Retina (tissue), 1 donor: ENCODE results near the gene IRAK2.
"Not testable (repeated sequence)": the region's sequence is repeated elsewhere in the genome, so short reads cannot be mapped to it uniquely, and the experiment has no call there.

ENCODE experiments used
- DNase-seq: peaks from one replicate; pipeline ENCODE4 v3.0.0-alpha.2; 2016

IRAK2 gene

DNA sequence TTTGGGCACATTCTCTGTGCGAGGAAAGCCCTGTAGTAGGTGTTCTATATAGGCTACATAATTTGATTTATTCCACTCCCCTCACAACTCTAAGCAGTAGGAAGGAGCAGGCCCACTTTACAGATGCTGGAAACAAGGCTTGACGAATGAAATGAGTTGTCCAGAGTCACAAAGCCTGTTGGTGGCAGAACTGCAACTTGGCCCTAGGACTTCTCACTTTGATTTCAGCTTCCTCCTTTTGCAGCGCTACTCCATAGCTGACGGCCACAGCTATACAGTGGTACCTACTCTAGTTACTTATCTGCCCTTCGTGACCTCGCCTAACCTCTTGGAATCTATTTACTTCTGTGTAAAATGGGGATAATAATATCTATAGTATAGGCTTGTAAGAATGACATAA, 2.5 kb upstream of the IRAK2 start:
- DNase-seq: no peak

GRCh38 chr3:10164201-10164545, 546 bp upstream of the IRAK2 start:
- DNase-seq: not testable (repeated sequence)

- no peak for DNase-seq
Observed at GRCh38 chr3:10166213-10166604, 1.5 kb downstream of the IRAK2 start.

DNA sequence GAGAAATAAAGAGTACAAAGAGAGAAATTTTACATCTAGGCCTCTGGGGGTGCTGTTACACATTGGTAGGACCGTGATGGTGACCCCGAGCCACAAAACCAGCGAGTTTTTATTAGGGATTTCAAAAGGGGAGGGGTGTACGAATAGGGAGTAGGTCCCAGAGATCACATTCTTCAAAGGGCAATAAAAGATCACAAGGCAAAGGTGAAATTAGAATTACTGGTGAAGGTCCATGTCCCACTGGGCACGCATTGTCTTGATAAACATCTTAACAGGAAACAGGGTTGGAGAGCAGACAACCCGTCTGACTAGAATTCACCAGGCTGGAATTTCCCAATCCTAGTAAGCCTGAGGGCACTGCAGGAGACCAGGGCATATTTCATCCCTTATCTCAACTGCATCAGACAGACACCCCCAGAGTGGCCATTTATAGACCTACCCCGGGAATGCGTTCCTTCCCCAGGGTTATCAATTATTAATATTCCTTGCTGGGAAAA, 4.3 kb downstream of the IRAK2 start:
- DNase-seq: no peak

DNA sequence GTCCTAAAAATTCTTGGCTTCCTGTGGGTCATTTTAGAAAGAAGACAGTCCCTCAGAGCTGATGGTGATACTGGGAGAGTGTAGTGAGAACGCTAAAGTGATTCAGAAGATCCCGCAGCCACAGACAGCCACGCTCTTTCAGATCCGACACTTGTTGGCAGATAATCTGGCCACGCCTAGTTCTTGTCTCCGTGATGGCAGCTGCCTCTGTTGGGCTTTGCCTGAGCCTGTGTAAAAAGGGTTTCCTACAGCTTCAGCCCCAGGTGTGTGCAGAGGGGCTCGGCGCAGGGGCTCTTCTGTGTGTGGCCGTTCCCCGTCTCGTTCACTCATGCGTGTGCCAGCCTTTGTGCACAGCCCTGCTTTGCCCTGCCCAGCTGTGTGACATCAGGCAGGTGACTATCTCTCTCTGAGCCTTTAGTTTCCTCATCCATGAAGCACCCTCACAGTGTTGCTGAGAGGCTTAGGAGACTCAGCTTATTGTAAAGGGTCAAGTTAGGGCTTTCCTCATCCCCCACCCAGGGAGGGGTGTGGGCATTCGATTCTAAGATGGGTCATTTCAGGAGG, 6.3 kb downstream of the IRAK2 start:
- DNase-seq: no peak

DNA sequence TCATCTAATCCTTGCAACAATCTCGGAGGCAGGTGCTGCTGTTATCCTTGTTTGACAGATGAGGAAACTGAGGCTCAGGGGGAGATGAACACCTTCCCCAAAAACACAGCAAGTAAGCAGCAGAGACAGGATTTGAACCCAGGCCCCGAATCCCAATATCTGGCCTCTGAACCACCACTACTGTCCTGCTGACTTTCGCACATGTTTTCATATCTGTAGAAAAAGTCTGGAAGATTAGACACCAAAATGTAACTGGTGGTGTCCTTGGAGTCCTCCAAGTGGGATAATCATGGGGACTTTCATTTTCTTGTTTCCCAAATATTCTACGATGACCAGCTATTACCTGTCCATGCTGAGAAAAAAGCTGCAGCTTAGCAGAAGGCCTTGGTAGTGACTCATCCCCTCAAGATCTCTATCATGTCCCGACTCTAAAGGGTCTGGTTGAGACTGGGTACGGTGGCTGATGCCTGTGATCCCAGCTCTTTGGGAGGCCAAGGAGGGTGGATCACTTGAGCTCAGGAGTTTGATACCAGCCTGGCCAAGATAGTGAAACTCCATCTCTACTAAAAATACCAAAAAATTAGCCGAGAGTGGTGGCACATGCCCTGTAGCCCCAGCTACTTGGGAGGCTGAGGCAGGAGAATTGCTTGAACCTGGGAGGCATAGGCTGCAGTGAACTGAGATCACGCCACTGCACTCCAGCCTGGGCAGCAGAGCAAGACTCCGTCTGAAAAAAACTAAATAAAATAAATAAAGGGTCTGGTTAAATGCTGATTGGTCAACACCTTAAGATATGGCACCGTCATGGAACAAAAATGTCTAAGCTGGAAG, 8.6 kb downstream of the IRAK2 start:
- DNase-seq: no peak

- no peak for DNase-seq
Observed at GRCh38 chr3:10173926-10174435, 9.3 kb downstream of the IRAK2 start.

DNA sequence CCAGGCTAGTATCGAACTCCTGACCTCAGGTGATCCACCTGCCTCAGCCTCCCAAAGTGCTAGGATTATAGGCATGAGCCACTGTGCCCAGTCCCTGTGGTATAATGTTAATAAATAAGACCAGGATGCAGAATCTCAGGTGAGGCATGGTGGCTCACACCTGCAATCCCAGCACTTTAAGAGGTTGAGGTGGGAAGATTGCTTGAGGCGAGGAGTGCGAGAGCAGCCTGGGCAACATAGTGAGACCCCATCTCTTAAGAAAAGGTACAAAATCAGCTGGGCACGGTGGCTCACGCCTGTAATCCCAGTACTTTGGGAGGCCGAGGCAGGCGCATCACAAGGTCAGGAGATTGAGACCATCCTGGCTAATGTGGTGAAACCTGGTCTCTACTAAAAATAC, 10.6 kb downstream of the IRAK2 start:
- not testable (repeated sequence) for DNase-seq

DNA sequence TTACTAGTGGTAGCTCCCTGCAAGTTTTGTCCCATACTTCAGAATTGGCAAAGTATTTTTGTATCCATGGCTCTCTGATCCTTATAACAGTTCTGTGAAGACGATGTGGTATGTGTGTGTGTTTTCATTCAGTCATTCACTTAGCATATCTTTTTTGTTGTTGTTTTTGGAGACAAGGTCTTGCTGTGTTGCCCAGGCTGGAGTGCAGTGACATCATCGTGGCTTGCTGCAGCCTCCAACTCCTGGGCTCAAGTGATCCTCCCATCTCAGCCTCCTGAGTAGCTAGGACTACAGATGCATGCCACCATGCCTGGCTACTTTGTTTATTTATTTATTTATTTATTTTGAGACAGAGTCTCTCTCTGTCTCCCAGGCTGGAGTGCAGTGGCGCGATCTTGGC, 11.4 kb downstream of the IRAK2 start:
- DNase-seq: not testable (repeated sequence)

DNA sequence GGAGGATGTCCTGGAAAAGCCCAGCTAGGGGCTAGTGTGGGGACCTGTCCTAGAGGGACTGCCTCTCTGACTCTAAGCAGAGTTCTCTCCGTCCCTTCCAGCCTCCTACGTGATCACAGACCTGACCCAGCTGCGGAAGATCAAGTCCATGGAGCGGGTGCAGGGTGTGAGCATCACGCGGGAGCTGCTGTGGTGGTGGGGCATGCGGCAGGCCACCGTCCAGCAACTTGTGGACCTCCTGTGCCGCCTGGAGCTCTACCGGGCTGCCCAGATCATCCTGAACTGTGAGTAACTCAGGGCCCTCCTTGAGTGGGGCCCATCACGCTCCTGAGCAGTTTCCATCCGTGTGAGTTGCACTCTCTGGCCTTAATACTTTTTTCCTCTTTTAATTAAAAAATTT, 13.0 kb downstream of the IRAK2 start:
- no peak for DNase-seq

DNA sequence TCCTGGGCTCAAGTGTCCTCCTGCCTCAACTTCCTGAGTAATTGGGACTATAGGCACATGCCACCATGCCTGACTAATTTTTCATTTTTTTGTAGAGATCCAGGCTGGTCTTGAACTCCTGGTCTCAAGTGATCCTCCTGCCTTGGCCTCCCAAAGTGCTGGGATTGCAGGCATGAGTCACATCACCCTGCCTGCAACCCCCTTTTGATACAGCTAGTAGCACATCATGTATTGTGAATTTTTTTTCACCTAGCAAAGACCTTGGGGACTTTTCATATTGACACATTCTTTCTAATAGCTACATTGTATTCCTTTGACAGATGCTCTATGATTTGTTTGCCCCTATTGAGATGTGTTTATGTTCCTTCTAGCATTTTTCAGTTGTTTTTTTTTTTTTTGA, 14.2 kb downstream of the IRAK2 start:
- DNase-seq: no peak

DNA sequence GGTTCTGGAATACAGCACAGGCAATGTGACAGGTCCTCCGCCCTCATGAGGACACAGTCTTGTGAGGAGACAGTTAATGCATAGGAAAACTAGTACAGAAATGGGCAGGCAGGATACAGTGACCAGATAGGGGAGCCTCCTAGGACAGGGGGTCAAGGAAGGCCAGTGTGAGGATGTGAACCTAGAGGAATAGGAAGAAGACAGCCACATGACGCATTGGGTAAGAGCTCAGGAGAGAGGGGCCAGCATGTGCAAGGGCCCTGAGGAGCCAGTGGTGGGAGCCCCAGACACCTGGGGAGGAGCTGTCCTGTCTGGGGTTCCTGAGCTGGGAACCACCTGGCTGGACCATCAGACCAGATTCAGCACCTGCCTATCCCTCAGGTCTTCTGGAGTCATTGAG, 15.6 kb downstream of the IRAK2 start:
- DNase-seq: no peak

DNA sequence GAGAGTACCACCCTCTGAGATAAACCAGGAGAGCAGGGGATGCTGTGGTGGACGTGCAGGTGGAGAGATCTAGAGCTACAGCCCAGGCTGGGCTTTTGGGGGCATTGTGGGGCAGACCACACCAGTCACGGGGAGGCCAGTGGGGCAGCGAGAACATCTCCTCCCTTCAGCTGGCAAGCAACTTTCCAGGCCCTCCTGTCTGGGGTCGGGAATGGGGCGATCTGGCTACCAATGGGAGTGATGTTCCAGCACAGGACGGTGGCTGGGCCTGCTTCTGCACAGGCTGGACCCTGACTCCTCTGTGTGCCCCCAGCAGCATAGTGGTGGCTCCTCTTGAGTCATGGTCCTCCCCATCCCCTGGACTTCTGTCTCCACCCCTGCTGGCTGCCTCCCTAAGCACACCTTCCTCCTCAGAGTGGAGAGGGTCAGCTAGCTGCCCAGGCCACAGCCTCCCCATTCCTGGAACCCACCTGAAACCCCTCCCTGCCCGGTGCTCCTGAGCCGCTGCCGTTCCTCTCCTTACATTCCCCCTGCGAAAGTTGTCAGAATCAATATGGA, 16.1 kb downstream of the IRAK2 start:
- DNase-seq: no peak

DNA sequence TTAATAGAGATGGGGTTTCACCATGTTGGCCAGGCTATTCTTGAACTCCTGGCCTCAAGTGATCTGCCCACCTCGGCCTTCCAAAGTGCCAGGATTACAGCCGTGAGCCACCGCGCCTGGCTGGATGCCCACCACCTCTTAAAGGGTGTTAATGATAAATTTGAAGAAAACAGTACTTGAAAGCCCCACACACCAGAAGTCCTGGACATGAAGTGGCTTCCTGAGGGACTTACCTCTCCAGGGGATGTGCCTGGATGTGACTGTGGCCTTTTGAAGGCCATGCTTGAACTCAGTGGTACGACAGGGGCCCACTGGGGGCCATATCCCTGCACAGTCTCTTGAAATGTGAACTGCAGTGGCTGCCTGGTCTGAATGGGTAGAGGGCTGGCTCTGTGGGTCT, 18.2 kb downstream of the IRAK2 start:
- DNase-seq: no peak

- no peak for DNase-seq
Observed at GRCh38 chr3:10184250-10184649, 19.5 kb downstream of the IRAK2 start.

DNA sequence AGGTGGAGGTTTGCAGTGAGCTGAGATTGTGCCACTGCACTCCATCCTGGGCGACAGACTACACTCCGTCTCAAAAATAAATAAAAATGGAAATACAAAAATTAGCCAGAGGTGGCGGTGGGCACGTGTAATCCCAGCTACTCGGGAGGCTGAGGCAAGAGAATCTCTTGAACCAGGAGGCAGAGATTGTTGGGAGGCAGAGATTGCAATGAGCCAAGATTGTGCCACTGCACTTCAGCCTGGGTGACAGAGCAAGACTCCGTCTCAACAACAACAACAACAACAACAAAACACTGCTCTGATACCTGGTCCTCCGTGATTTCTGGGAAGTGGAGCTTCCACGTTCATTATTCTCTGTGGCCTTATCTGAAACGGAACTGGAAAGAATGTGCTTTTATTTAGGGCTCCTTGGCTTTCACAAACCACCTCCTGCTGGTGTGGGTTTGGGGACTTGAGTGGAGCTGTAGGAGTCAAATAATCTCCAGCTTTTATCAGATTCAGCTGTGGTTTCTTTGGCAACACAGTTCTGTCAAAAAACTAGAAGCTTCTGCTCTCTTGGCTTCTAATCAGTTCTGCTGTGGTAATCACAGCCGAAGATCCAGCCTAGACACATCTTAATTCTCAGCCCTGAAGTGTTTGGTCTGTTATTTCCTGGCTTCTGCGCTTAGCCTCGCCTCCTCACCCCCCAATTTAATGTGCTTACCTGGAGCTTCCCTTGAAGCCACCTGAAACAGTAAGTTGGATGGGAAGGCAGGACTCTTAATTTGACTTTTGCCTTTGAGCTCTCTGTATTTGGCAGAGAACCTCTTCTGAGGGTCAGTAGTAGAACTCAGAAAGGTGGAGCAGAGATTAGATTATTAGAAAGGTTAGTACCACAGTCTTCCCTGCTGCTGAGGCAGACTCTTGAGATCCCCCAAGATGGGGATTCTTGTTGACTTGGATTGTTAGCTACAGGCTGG, 21.4 kb downstream of the IRAK2 start:
- no peak for DNase-seq

GRCh38 chr3:10187290-10187876, 22.7 kb downstream of the IRAK2 start:
- no peak for DNase-seq

GRCh38 chr3:10187944-10188343, 23.2 kb downstream of the IRAK2 start:
- no peak for DNase-seq

DNA sequence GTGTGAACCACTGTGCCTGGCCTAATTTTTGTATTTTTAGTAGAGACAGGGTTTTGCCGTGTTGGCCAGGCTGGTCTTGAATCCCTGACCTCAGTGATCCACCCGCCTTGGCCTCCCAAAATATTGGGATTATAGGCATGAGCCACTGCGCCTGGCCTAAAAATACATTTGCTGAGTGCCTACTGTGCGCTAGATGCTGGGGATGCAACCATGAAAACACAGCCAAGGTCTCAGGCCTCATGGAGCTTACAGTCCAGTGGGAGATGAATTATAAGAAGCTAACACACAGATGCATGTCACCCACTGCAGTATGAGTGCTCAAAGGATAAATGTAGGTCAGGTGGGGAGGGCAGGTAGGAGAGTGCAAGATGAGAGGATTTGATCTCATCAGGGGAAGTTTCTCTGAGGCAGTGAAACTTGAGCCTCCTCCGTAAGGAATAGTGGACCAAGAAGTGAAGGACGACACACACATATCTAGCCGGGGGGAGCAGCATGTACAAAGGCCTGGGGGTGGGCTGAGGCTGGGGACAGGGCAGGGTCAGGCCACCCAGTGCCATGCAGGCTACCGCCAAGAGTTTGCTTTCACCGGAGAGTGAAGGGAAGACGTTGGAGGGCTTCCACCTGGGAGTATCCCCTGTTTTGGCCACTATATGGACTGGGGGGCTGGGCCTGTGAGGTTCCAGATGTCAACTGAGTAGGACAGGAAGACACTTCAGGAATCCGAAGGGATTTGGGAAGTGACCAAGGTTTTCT, 24.3 kb downstream of the IRAK2 start:
- DNase-seq: no peak

GRCh38 chr3:10189557-10190354, 25.0 kb downstream of the IRAK2 start:
- DNase-seq: no peak
